Mesothelial cell of epicardium (in vitro differentiated cells): ENCODE measurements around the gene CYBB. TPM values are rescaled to one million over a fixed set of nuclear protein-coding genes. Genes with fewer than 3 reads are reported as not detected.

Source experiments
- DNase-seq, 2 experiments: peaks; one replicate each; pipeline ENCODE4 v3.0.0; 2021; ENCODE audit warnings: low spot score in 2 of 2; ENCODE audit not compliant: unreplicated experiment in 2 of 2
- H3K27ac Mint-ChIP-seq: 2 replicates; pipeline ENCODE4 v1.8.0; 2021; ENCODE audit warnings: mixed read lengths
- H3K27me3 Mint-ChIP-seq: 2 replicates; pipeline ENCODE4 v1.8.0; 2021; ENCODE audit warnings: low read depth, mixed read lengths
- H3K36me3 Mint-ChIP-seq: 2 replicates; pipeline ENCODE4 v1.8.0; 2021; ENCODE audit warnings: mixed read lengths
- H3K4me1 Mint-ChIP-seq: 2 replicates; pipeline ENCODE4 v1.8.0; 2021; ENCODE audit warnings: mixed read lengths
- H3K4me3 Mint-ChIP-seq: 2 replicates; pipeline ENCODE4 v1.8.0; 2021; ENCODE audit warnings: mild to moderate bottlenecking, moderate library complexity, mixed read lengths
- H3K9me3 Mint-ChIP-seq: 2 replicates; pipeline ENCODE4 v1.8.0; 2021; ENCODE audit warnings: mixed read lengths
- CTCF ChIP-seq: fragments of 200-600 bp; sonication (generic); IDR thresholded peaks from one replicate; pipeline ENCODE4 v1.5.0; 2021; ENCODE audit warnings: antibody characterized with exemption; ENCODE audit not compliant: unreplicated experiment
- total RNA-seq: library from RNA; stranded (reverse); gene quantifications from 3 replicates; pipeline ENCODE4 v1.2.1, GENCODE V29; 2021

CYBB gene
- total RNA-seq, 1 donor from 2014 or later, result 0.07 TPM

- Mint-ChIP-seq H3K9me3 (peaks cover 9% of the 10 kb centered on the region), H3K36me3 (no peaks in the 10 kb centered on the region), H3K27me3 (no peaks in the 10 kb centered on the region), H3K4me3 (peak within 1 kb of the TSS; percentile 80), H3K27ac (peak within 1 kb of the TSS; percentile 95), H3K4me1 (peaks cover 3% of the 10 kb centered on the region)
- no peak for TF ChIP-seq CTCF
- DNase-seq, result peak; percentile 39 to 62
Measured at GRCh38 chrX:37846934-37847732, 67.3 kb downstream of the CYBB start, which contains the start of gene DYNLT3. TSS of gene DYNLT3 (minus strand) at chrX:37847571. CDS start at chrX:37847510, 61 bp downstream.

- no peak for TF ChIP-seq CTCF
- peaks cover 12% of the 10 kb centered on the region for H3K9me3 Mint-ChIP-seq
- peak overlapping the region; percentile 80 for H3K4me3 Mint-ChIP-seq
- peaks cover 3% of the 10 kb centered on the region for H3K4me1 Mint-ChIP-seq
- no peak for DNase-seq
- H3K36me3 Mint-ChIP-seq, result no peaks in the 10 kb centered on the region
- H3K27me3 Mint-ChIP-seq, result no peaks in the 10 kb centered on the region
- H3K27ac Mint-ChIP-seq, result peak overlapping the region; percentile 95
Measured at GRCh38 chrX:37847733-37848197, 67.9 kb downstream of the CYBB start.

GRCh38 chrX:37854148-37854547 lies 74.3 kb downstream of the CYBB start:
- TF ChIP-seq CTCF, result no peak
- no peak overlapping the region for H3K27ac Mint-ChIP-seq

GRCh38 chrX:37854748-37855147 lies 74.9 kb downstream of the CYBB start:
- Mint-ChIP-seq H3K9me3 (peaks cover 26% of the 10 kb centered on the region), H3K27ac (no peak overlapping the region), H3K4me3 (no peak overlapping the region), H3K4me1 (no peaks in the 10 kb centered on the region), H3K27me3 (no peaks in the 10 kb centered on the region), H3K36me3 (no peaks in the 10 kb centered on the region)
- no peak for TF ChIP-seq CTCF
- no peak for DNase-seq

More at GRCh38 chrX:37854148-37854547, 74.3 kb downstream of the CYBB start:
- Mint-ChIP-seq H3K27me3 (no peaks in the 10 kb centered on the region), H3K36me3 (no peaks in the 10 kb centered on the region), H3K9me3 (peaks cover 26% of the 10 kb centered on the region), H3K4me3 (no peak overlapping the region), H3K4me1 (no peaks in the 10 kb centered on the region)
- DNase-seq, result no peak

GRCh38 chrX:37860721-37861120 lies 80.9 kb downstream of the CYBB start:
- DNase-seq, result no peak
- H3K27ac Mint-ChIP-seq, result peak overlapping the region; percentile 3
- no peak for TF ChIP-seq CTCF
- H3K27me3 Mint-ChIP-seq, result no peaks in the 10 kb centered on the region
- peaks cover 16% of the 10 kb centered on the region for H3K4me1 Mint-ChIP-seq
- no peak overlapping the region for H3K4me3 Mint-ChIP-seq
- peaks cover 33% of the 10 kb centered on the region for H3K9me3 Mint-ChIP-seq
- H3K36me3 Mint-ChIP-seq, result no peaks in the 10 kb centered on the region
